ENCODE data around the gene TNKS2.
"Not testable (repeated sequence)": the region's sequence is repeated elsewhere in the genome, so short reads cannot be mapped to it uniquely, and the experiment has no call there.

TNKS2 gene

DNA sequence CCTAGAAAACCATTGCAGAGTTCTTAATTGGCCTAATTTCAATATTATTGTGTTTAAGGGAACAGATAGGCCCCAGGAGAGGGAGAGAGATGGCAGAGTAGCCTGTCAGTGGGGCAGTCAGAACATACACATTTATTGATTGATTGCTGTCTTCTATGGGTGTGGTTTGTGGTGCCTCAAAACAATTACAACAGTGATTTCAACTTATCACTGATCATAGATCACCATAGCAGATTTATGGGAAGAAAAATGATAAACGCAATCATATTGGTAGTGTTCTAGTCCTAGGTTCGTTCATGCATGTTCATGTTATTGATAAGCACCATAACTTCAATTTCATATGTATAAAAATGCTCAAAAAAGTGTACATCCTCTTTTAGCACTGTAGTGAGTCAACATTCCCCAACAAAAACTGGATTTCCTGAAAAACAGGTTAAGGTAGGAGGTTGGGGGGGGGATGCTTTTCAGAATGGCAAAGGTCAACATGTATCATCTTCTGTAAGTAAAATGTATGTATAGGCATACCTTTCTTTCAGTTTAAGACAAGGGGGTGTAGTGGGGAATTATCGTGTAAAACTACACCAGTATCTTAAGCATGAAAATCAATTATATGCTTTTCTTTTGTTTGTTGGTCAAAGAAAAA, 1.1 kb upstream of the TNKS2 start:
- peak in 1 of 2 donors; percentile 10 for DNase-seq

DNA sequence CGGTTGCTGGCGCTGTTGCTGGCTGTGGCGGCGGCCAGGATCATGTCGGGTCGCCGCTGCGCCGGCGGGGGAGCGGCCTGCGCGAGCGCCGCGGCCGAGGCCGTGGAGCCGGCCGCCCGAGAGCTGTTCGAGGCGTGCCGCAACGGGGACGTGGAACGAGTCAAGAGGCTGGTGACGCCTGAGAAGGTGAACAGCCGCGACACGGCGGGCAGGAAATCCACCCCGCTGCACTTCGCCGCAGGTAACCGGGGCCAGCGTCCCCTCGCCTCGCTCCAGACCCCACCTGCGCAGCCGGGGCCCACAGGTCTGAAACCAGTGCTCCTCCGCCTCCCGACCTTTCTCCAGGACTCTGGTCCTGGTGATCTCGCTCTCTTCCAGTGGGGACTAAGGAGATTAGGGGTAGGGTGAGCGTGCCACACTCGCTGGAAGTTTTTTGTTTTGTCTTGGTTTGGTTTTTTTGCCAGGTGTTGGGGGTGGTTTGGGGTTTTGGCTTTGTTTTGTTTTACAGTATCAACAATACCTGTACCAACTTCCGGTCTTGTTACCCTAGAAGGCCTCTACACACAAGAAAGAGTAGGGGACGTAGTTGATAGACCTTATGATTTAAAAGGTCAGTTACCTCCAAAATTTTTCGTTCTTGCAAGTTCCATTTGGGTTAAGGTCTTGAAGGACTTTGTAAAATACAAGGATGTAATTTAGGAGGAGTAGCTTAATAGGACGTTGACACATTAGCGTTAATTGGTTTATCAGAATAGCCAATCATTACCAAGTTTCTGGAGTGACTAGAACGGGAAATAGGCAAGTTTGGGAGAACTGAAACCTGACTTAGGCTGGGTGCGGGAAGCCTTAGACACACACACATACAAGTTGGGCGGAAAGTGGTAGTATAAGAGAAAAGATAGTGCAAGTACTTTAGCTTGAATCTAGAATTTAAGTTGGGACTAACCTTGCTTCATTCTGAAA, 704 bp downstream of the TNKS2 start:
- DNase-seq: peak; percentile 51 to 67

DNA sequence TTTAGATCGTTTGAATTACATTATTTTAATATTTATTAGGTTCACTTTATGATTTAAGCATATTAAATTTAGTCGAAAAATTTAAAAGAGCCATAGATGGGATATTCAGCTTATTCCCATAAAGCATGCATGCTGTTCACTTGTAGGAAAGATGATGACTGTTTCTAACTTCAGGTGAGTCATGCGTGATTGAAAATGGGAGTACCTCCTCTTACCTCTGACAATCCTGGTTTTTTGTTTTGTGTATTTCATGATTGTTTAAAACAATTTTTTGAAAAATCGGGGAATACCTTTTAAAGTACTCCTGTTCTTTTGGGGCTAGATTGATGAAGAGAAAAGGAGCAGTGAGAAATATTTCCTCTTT, 1.4 kb downstream of the TNKS2 start:
- no peak for DNase-seq

DNA sequence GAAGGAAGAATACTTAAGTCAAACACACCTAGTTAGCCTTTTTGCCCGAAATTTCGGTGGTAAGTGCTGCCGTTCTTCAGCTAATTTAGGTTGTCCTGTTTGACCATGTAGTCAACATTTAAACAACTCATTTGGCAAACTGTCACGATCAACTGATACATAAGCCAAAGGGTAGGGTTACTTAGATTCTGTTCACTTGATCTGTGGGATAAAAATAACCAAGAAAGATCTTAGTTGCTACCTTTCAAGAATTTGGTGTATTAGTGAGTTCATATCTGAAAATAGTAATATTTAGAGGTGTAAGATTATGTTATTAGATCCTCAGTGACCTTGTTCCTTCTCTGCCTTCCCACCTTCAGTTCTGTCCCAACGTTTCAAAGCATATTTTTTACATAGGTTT, 2.0 kb downstream of the TNKS2 start:
- DNase-seq: no peak

DNA sequence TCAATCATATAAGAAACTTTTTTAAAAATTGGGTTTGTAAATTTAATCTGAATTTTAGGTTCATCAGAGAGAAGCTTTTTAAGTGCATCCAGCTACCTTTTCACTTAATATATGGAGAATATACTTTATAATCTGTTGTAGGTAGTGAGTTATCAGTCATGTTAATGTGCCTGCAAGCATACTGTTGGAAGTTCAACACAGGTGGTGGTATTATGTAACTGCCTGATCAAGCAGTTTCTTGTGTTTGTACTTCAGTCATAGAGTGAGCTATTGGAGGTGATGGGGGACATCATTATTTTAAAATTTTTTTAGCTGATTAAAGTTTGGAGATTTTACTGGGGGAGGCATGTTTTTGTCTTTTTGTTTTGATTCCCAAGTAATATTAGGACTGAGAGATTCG, 2.5 kb downstream of the TNKS2 start:
- peak in 1 of 2 donors; percentile 25 for DNase-seq

DNA sequence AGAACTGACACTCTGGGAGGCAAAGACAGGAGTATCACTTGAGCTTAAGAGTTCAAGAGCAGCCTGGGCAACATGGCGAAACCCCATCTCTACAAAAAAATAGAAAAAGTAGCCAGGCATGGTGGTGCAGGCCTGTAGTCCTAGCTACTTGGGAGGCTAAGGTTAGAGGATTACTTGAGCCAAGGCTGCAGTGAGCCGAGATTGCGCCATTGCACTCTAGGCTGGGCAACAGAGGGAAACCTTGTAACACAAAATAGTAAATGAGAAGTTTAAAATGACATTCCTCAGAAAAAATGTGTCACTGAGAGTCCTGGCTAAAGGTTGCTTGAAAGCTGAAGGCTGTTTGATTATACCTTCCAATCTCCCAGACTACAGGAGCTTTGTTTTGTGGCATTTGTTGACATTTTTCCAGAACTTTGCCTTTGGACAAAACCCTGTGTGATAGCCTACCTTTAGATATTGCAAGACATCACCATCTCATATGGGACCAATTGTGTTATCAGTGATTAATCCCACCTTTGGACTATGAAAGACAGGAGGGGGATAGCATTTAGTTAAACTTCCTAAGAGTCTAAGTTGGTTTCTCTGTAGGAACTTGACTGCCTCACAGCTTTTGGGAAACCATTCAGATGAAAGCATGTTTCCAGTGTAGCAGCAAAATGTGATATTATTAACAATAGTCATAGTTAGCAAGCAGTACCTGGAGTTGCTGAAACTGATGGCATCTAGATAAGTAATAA, 5.3 kb downstream of the TNKS2 start:
- no peak for DNase-seq

DNA sequence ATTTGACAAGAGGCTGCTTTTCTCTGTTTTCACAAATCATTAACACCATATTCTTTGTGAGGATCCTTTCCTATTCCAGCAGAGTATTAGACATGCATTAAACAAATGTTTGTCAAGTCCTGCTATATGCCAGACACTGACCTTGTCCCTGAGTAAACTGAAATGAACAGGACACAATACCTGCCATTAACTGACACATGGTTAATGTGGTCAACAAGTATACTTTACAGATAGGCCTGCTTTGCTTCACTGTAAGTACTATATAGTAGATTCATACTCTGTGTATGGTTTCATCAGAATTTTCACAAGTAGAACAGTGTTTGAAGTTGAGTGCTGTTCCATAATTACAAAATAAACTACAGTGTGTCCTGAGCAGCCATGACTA, 5.9 kb downstream of the TNKS2 start:
- no peak for DNase-seq

DNA sequence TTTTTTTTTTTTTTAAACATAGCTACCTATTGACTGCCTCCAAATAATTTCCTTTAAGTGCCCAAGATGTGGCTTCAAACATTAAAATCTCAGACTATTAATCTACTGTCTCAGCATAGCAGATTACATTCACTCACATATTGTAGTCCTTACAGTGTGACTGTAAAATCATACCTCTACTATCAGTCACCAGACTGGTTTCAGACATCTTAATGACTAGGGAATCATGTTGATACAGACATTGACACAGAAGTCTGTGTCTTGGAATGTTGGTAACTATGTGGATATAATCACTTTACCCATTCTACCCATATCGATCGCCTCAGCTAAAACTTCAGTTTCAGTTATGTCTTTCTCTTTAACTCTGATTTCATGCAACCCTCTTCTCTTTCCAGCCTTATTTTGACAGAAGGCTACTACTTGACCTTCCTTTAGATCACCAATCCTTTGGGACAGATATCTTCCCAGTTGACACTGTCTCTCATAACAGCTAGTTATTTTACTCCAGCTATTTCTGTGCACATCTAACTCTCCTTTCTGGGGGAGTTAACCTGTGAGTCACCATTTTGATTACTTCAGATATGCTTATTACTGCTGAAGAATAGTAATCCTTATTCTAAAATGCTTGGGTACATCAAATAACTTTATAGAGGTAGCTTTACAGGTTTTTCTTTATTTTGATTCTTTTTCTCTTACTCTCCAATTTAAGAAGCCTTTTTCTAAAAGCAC, 7.0 kb downstream of the TNKS2 start:
- DNase-seq: no peak

DNA sequence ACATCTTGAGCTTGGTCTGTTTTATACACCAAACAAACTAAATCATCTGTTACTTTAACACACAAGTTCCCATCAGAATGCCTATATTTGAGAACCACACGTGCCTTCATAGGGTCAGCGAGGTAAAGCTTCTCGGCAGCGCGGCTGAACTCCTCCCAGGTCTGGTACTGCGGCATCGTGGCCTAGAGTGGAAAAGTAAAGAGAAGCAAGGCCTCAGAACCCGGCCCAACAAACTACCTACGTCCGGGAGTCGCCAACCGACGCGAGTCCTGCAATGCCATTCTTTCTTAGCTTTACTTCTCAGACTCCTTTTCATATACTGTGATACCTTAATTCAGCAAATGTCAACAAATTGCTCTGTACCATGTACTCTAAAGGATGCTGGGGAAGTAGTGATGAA, 9.0 kb downstream of the TNKS2 start:
- not testable (repeated sequence) for DNase-seq

DNA sequence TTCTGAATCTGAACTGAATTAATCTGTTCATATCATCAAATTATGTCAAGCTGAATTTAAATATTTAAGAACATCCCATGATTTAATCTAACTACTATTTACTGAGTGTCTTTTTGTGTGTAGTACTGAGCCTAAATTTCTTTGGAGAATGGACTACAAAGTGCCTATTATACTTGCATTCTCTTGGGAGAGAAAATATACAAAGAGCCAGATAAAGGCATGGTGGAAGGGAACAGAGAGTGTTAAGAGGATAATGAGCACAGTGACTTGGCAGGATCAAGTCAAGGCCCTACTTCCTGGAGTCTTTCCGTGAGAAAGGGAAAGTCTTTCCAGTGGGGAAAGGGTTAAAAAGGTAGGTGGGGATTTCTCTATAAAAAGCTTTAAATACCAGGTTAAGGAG, 15.0 kb downstream of the TNKS2 start:
- no peak for DNase-seq

DNA sequence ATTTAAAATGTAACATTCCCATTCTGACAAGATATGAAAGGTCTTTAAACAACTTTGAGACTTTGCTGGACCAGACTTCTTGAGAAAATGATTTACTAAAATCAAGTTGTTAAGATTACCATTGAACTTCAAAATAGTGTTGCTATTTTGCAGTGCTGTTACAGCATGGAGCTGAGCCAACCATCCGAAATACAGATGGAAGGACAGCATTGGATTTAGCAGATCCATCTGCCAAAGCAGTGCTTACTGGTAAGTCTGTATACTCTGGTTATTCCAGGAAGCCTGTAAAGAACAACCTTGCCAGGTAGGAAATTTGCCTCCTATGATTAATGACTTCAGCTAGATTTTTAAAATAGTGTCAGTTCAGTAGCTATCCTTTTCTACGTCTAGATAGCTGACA, 18.8 kb downstream of the TNKS2 start:
- DNase-seq: no peak

DNA sequence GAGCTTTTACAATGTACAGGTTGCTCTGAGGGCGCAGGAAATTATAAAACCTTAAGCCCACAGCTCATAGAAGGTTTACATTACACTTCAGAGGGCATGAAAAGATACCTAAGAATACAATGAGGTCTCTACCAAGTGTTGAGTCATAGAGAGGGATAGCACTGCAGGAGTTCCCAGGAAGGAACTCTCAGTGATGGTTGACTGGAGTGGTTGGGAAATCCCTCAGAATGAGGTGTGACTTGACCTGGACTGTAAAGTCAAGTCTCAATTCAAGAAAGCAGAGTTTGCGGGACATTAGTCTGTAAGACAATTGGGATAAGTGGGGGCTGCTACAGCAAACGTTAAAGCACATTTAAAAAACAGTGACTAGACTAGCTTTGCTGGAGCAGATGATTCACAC, 21.9 kb downstream of the TNKS2 start:
- no peak for DNase-seq

DNA sequence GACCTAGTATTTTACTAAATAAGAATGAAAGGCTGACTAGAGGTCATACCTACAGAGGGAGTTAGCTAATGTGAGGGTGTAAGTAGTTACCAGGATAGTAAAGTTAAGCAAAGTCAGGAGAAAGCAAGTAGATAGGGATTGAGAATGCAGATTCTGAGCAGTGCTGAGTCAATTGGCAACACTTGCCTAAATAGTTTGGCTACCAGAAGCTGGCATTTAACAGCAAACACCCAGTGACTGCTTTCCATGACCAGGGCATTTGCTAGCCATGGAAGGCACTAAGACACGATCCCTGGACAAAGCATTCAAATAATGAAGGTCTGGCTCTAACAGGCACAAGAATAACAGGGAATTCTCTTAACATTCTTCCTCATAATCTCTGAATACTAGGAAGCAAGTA, 25.9 kb downstream of the TNKS2 start:
- DNase-seq: no peak

DNA sequence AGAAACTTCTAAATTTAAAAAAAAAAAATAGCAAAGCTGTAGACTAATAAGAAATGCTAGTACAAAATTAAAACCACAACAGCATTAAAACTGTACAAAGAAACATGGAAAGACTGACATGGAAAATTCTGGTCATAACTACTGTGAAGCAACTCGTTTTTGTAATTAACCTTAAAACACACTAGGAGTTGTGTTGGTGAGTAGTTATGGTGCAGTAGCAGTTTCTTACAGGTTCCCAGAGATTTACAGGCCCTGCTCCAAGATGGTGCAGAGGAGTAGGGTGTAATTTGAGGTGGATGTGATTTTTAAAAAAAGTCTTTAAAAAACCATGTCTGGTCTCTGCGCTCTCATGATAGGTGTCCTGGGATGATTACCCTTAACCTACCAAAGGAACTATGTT, 31.0 kb downstream of the TNKS2 start:
- no peak for DNase-seq

DNA sequence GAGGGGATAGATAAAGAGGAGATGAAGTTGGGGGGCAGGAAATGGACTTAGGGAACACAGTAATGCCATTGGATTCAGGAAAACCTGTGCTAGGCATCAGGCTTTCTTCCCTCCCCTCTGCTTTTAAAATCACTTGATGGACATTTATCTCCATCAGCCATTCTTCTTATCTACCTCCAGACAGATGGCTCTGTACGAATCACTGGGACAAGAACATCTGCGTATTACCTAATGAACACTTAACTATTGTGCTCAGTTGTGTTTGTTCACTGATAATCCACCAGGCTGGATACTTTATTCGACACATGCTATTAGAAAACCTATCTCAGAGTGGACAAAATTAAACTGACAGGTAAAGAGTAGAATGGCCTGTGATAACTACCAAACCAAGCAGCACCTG, 40.0 kb downstream of the TNKS2 start:
- no peak for DNase-seq

DNA sequence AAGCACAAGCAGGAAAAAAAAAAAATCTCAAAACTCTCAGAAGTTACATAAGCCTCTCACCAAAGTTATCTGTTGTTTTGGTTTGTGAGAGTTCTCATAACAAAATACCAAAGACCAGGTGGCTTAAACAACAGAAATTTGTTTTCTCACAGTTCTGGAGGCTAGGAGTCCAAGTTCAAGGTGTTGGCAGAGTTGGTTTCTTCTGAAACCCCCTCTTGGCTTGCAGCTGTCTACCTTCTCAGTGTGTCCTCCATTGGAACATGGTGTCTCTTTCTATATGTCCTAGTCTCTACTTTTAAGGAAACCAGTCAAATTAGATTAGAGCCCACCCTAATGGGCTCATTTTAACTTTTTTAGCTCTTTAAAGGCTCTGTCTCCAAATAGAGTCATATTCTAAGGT, 44.9 kb downstream of the TNKS2 start:
- DNase-seq: no peak

DNA sequence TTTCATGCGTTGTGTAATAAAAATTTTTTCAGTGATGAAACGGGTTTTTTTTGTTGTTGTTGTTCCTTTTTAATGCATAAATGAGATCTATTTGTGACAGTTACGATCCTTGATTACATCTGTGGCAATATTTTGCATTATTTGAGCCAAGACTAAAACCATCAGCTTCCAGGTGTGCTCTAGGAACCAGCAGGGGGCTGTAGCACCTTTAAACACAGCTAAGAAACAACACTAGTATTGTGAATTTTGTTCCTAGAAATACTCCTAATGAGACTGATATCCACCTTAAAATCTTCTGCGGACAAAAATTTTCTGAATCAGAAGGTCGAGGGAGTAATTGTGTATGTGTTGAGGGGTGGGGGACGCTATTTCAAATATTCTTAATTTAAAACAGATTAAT, 58.4 kb downstream of the TNKS2 start:
- peak in 1 of 2 donors; percentile 9 for DNase-seq

DNA sequence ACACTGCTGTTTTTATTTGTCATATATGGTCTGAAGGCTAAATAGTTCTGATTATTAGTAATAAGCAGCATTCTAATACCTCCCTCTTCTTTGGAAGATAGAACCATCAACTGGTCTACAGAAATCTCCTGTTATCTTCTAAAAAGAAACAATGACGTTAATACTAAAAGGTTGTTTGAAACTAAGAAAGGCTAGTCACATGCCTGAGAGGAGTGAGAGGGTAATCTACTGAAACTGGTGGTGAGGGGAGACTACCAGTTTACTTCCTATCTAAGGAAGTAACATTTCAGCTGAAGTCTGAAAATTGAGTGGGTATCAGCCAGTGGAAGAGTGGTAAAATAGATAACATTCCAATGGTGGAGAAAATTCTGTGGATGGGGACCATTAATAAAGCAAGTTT, 62.7 kb downstream of the TNKS2 start:
- no peak for DNase-seq

DNA sequence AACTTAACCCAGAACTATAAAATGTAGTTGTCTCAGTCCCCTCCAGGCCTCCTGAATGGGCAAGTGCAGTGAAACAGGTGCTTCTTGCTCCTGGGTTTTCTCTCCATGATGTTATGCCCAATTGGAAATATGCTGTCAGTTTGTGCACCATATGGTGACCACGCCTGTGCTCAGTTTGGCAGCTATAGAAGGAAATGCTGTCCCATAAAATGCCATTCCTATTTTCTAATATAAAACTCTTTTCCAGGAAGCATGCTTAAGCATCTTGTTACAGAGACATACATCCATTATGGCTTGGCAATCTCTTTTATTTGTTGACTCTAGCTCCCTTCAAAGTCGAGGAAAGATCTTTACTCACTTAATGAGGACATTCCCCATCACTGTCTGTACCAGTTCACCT, 65.9 kb downstream of the TNKS2 start:
- no peak for DNase-seq

DNA sequence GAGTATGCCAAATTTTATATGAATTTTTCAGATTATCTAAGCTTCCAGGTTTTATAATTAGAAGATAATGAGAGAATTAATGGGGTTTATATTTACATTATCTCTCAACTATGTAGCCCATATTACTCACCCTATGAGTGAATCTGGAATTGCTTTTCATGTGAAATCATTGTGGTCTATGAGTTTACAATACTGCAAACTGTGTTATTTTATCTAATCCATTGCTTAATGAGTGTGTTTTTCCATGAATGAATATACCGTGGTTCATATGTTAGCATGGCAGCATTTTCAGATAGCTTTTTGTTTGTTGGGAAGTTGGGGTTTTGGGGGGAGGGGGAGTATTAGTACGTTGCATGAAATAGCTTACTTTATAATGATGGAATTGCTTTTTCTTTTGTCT, 66.5 kb downstream of the TNKS2 start:
- DNase-seq: no peak

DNA sequence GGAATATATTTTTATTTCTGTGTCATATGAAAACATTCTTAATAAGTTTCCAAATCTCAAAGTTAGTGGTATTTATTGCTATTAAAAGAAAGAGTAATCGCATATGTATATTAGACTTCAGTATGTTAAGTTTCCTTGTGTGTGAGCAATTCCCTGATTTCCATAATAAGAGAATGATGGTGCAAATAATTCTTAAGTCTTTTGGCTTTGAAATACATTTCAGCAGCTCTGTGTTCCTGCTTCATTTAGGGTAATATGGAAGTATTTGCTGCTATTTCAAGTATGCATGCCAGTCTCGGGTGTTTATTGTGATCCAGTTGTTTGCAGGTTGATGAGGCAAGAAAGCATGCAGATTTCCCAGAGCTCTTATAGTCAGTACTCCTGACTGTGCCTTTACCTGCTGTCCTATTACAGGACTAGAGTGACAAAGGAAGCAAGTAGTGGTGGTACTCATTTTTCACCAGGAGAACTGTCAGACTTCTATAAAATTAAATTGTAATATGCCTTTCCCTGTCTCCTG, 67.4 kb downstream of the TNKS2 start:
- DNase-seq: no peak

DNA sequence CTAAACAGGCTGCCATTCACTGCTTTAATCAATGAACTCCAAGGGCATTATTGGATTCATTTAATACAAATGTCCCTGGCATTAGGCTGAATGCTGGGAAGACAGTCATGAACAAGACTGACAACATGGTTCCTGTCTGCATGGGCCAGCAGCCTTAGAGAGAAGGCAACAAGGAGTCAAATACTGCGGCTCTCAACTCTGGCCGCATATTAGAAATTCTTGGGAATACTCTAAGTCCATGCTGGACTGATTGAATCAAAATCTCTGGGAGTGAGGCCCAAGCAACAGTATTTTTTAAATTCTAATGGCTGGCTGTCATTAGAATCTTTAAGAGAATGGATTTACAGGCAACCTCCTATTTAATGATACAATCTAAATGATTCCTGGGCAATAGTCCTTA, 76.9 kb downstream of the TNKS2 start:
- DNase-seq: no peak

DNA sequence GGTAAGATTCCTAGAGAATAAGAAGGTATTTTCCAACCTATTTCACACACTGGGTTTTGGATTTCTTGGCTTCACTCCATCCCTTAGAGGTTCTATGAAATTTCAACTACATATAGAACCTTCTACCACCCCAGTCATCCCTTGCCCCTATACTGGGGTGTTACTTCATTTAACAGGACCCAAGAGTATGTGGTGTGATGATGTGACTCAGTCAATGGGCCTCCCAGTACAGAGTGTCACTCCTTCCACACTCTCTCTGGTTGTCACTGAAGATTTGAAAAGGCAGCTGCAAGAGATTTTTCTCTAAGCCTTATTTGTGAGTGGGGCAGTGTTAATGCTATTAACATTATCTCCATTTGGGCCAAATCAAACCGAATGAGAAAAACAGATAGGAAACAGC, 77.6 kb downstream of the TNKS2 start:
- DNase-seq: no peak

Data from CD4-positive, alpha-beta T cell treated with Interferon alpha-2 for 1 hour (primary cell).